GM21529 (cell line): Measurements from ENCODE around the gene ARHGAP23.
A peak's percentile ranks its signal among the peaks of the same experiment; 100 is the strongest.

Experiments
- ATAC-seq: cut with Tn5 transposase; IDR thresholded peaks from one replicate; pipeline ENCODE4 v1.9.1; 2021; ENCODE audit not compliant: unreplicated experiment

ARHGAP23 gene

GRCh38 chr17:38544839-38545209, 116.6 kb downstream of the ARHGAP23 start:
- ATAC-seq, result no peak

DNA sequence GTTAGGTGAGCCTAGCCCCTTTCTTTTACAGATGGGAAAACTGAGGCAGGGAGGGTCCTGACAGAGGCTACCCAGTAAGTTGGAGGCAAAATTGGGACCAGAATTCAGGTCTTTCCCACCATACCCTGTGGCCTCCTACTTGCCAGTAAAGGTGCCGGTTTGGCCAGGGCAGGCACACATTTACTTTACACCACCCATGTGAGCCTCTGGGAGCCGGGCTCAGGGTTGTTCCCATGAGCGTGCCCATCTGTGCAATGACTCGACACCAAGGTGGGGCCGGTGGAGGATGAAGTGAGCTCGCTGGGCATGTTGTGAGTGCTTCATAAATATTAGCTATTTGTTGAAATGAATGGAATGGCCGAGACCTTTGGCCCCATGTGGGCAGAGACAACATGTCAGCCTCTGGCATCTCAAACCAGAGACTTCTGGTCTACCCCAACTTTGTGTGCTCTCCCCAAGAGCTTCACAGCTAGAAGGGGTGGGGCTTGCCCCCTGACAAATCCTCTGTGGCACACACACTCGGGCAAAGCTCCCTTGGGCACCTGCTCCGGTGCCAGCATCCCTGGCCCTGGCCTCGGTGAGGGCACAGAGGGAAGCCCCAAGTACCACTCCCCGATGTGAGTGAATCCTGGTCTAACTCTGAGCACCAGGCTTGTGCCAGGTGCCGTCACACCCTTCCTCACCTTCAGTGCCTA, 117.4 kb downstream of the ARHGAP23 start:
- ATAC-seq, result no peak

GRCh38 chr17:38546396-38546795, 118.1 kb downstream of the ARHGAP23 start:
- no peak for ATAC-seq

DNA sequence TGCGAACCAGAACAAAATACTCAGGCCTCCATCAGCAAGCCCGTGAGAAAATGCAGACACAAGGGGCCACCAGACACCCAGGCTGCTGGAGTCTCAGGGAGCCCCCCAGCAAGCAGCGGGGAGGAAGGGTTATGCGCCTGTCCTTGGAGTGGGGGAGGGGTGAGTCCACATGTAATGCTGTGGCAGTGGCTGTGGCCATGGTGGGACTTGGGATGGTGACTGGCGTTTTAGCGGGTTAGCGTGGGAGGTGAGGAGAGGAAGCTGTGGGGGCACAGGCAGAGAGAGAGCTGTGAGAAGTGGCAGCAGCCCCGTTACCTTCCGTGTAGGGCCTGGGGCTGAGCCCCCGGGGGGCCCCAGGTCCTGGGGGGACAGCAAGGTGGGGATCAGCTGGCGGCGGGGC, 119.2 kb downstream of the ARHGAP23 start:
- no peak for ATAC-seq

DNA sequence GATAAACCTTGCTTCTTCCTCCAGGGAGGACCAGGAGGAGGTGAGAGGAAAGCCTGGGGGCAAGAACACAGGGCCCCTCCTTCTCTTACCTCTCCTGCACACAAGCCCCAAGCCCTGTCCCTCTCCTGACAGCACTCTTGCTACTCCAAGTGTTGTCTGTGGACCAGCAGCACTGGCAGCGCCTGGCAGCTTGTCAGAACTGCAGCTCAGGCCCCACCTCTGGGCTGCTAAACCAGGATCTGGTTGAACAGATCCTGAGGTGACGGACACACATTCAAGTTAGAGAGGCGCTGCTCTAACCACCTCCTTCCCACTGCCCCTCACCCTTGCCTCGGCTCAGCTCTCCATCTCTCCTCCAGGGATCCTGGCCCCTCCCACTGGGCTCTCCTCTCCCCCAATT, 121.0 kb downstream of the ARHGAP23 start:
- no peak for ATAC-seq

GRCh38 chr17:38550661-38551060, 122.4 kb downstream of the ARHGAP23 start:
- no peak for ATAC-seq

- no peak for ATAC-seq
Measured at GRCh38 chr17:38551121-38551520, 122.9 kb downstream of the ARHGAP23 start.

- ATAC-seq, result no peak
Measured at GRCh38 chr17:38552343-38552742, 124.1 kb downstream of the ARHGAP23 start.

GRCh38 chr17:38554430-38555350, 126.4 kb downstream of the ARHGAP23 start:
- ATAC-seq, result no peak

- no peak for ATAC-seq
Measured at GRCh38 chr17:38556239-38556638, 128.0 kb downstream of the ARHGAP23 start.

GRCh38 chr17:38557396-38557795, 129.1 kb downstream of the ARHGAP23 start:
- no peak for ATAC-seq

DNA sequence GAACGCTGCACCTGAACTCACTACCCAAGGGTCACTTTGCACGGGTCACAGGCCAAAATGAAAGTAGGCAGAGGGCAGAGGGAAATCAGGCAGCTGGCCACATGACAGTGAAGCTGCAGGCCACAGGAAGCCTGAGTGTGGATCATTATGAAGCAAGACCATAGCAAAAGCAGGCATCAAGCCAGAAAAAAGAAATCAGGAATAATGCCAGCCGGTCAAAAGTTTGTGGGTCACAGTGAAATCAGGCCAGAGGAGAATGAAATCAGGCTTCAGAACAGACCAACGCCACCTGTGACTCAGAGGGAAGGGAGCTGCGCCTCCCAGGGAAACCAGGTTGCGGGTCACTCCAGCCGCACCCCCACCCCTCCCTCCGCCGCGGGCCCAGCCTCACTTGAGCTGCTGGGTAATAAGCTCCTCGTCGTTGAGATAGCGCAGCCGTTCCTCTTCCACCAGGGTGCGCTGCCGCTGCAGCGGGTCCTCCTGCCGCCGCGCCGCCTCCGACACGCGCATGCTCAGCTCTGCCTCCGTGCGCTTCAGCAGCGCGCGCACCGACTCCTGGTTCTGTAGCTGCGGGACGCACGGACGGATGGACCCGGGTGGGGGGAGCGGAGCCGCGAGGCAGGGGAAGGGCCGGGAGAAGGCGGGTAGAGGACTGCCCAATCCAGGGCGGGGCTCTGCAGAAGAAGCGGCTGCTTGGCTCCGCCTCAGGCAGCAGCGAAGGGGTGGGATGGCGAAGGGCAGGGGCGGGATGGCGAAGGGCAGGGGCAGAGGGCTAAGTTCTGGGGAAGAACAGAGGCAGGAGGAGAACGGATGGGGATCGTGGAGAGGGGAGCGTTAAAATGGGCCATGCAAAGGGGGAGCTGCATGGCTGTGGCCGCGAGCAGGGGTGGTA, 129.8 kb downstream of the ARHGAP23 start:
- peak; percentile 61 for ATAC-seq

DNA sequence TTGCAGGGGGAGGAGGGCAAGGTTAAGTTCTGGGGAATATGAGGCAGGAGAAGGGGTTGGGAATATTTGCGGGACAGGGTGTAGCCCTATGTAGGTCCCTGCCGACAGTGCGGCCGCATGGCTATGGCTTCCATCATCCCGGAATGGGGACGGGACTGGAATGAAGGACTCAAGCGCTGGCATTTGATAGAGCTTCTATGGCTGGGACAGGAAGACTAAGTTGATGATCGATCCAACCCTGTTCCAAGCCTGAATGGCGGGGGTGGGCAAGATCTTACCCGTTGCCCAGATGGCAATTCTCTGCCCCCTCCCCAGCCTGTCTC, 130.4 kb downstream of the ARHGAP23 start:
- ATAC-seq, result peak; percentile 12

DNA sequence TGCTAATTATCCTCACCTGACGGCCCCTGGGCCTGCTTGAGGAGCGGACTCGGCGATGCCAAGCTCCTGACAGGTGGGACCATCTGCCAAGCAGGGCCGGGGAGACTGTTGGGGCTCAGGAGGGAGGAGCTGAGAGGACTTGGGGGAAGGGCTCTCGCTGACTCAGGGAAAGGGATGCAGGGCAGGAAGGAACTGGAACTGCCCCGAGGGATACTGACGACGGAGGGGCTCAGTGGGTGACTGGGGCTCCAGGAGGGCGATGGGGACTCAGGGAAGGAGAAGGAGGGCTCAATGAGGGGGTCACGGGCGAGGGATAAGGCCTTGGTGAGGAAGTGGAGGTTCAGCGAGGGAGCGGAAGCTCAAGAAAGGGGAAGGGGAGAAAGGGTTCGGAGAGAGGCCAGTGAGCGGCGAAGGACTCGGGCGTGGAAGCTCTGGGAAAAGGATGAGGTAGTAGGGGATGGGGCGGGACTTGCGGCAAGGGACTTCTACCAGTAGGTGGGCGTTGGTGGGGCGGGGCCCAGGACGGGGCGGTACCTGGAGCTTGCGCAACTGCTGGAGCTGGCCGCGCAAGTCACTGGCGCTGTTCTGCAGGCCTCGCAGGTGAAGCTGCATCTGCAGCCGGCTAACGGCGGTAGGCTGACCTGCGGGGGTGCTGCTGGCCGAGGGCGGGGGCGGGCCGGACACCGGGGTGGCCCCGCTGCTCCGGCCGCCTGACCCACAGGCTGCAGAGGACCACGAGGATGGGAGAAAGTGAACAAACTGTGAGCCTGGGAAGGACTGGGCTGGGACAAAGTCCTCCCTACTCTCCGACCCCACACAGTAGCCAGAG, 131.0 kb downstream of the ARHGAP23 start:
- ATAC-seq, result peak; percentile 71

DNA sequence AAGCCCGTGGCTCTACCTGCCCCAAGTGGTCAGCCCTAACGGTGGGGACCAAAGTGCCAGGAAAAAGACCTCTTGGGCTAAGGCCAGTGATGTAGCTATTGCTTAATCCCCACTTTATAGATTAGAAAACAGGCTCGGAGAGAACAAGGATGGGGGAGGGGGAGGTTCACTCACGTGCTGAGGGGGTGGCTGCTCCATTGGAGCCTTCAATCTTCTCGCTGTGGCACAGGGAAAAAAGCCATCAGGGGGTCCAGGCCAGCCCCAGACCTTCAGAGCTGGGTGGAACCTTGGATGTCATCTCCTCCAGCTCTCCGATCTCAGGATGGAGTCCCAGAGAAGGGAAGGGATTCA, 131.6 kb downstream of the ARHGAP23 start:
- no peak for ATAC-seq

DNA sequence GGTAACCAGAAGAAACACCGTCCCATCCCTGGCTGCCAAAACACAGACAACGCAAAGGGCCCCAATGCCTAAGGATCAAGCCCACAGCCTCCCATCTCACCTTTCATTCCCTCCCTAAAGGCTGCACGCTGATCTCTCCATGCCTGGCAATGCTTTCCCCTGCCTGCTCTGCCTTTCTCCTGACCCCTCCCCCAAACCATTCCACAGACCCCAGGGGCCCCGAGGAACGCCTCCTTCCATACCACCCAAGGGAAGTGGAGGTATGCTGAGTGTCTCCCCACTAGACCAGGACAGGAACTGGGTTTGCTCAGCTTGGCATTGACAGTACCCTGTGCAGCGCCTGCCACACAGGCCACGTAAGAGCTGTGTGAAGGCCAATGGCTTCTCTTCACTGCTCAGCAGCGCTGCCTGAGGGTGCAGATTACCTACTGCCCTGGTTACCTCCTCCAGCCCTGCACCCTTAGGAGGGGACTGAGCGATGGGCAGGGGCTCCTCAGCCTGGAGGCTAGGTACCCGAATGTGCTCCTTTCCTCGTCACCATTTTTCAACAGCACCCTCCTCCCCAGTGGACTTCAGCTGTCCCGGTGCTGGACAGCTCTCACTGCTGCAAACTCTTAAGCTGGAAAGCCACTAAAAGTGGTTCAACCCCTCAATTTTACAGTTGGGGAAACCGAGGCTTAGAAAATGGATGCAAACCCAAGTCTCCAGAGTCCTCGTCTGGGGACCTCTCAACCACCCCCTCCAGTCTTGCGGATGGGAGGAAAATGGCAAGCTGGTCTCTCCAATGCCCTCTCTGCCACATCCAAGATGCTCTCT, 132.4 kb downstream of the ARHGAP23 start:
- no peak for ATAC-seq

GRCh38 chr17:38561416-38562214, 133.4 kb downstream of the ARHGAP23 start:
- ATAC-seq, result no peak
